ENCODE measurements around the gene ZNF579. TPM values are rescaled to one million over a fixed set of nuclear protein-coding genes. Genes with fewer than 3 reads are reported as not detected.

The ZNF579 gene
- total RNA-seq, 1 donor from 2014 or later = 12.7 TPM

DNA sequence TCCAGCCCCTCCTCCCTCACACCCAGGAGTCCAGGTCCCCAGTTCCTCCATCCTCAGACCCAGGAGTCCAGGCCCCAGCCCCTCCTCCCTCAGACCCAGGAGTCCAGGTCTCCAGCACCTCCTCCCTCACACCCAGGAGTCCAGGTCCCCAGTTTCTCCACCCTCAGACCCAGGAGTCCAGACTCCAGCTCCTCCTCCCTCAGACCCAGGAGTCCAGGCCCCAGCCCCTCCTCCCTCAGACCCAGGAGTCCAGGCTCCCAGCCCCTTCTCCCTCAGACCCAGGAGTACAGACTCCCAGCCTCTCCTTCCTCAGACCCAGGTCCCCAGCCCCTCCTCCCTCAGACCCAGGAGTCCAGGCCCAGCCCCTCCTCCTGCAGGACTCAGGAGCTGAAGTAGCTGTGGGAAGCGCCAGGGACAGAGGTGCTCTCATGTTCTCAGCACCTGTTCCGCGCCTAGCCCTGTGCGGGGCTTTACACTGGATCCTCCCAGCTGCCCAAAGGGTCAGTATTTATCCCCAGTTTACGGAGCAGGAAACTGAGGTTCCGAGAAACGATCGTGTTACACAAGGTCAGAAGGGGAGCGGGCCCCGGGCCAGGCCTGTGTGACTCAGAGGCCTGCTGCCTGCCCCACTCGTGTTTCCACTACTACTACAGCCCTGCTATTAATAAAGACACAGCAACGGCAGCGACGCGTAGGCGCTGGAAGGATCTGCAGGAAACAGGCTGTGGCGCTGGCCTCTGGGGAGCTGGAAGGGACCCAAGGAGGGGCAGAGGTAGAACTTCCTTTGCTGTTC, 33.6 kb downstream of the ZNF579 start:
- Histone ChIP-seq H3K36me3 (no peaks in the 10 kb centered on the region), H3K4me3 (no peak overlapping the region), H3K4me1 (peaks cover 17% of the 10 kb centered on the region), H3K27ac (peak overlapping the region; percentile 53), H3K9me3 (no peaks in the 10 kb centered on the region), H3K27me3 (ENCODE audit: low read depth) (peaks cover 7% of the 10 kb centered on the region)
- intact Hi-C loops (cut with DNase I) = no loop called here
- DNase-seq = peak; percentile 89
- ATAC-seq = peak; percentile 75 to 87
- TF ChIP-seq, protein P1, sequence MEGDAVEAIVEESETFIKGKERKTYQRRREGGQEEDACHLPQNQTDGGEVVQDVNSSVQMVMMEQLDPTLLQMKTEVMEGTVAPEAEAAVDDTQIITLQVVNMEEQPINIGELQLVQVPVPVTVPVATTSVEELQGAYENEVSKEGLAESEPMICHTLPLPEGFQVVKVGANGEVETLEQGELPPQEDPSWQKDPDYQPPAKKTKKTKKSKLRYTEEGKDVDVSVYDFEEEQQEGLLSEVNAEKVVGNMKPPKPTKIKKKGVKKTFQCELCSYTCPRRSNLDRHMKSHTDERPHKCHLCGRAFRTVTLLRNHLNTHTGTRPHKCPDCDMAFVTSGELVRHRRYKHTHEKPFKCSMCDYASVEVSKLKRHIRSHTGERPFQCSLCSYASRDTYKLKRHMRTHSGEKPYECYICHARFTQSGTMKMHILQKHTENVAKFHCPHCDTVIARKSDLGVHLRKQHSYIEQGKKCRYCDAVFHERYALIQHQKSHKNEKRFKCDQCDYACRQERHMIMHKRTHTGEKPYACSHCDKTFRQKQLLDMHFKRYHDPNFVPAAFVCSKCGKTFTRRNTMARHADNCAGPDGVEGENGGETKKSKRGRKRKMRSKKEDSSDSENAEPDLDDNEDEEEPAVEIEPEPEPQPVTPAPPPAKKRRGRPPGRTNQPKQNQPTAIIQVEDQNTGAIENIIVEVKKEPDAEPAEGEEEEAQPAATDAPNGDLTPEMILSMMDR (IDR thresholded peaks at IDR 0.05) = no peak

DNA sequence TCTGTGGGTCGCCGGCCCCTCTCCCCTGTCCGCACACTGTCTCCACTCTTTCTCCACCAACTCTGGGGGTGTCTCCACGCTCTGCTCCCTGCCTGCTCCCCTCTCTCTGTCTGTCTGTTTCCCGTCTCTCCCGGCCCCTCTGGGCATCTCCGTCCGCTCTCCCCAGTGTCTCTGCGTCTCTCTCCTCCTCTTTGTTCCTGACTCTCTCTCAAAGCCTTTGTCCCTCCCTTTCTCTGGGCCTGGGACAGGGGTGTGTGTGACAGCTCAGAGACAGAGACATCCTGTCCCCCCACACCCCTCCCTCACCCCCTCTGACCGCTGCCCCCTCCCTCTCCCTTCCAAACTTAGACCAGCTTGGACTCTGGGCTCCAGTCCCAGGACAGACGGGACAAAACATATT, 34.6 kb downstream of the ZNF579 start:
- Histone ChIP-seq H3K36me3 (no peaks in the 10 kb centered on the region), H3K4me3 (no peak overlapping the region), H3K4me1 (peaks cover 17% of the 10 kb centered on the region), H3K27me3 (ENCODE audit: low read depth) (peaks cover 4% of the 10 kb centered on the region), H3K9me3 (no peaks in the 10 kb centered on the region), H3K27ac (no peak overlapping the region)
- TF ChIP-seq, protein P1 (IDR thresholded peaks at IDR 0.05) = no peak
- intact Hi-C loops (cut with DNase I) = no loop called here
- DNase-seq = no peak
- peak in 1 of 2 donors; percentile 20 for ATAC-seq

DNA sequence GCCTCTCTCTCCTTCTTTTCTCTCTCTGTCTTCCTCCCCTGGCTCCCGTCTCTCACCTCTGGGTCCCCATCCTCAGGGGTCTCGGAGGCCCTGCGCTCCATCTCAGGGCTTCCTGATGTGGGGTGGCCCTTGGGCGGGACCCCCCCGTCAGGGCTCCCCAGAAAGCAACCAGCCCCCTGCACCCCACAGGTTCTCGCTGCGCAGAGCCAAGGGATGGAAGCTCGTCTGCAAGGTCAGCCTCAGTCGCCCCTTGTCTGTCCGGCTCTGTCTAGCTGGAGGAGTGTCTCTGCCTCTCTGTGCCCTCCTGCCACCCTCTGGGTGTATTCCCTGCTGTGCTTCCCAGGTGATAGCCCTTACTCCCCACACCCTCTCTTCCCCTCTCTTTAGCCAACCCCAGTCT, 35.2 kb downstream of the ZNF579 start, which contains the start of gene SBK3:
Gene SBK3, minus strand, starts transcription at position 101 of the 400 bp plus-strand sequence. Its CDS starts 0 bp downstream, at position 101.
- DNase-seq (no peak), ATAC-seq (no peak)
- intact Hi-C loops (cut with DNase I) = no loop called here

DNA sequence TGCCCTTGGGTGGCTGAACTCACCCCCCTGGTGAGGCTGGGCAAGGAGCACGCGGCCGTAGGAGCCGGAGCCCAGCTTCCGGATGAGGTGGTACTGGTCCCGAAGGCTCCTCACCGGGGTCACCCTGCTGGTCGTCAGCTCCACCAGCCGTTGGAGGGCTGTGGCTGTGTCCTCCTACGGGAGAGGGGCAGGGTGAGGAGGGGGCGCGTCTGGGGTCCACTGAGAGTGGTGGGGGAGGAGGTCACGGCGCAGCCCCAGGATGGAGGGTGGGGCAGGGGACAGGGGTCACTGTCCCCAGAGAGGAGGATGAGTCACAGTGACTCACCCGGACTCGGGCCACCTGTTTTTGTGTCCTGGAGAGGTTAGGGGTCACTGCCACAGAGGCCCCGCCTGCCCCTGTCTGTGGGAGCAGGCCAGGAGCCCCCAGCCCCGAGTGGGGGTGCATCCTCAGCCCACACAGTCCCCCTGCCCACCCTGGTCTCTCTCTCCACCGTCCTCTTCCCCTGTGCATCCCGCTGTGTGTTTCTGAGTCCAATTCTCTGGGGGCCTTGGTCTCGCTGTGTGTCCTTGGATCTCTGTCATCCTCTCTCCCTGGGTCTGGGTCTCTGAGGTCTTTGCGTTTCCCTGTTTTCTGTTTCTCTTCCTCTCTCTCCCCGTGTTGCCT, 35.7 kb downstream of the ZNF579 start:
- no peak for ATAC-seq
- Histone ChIP-seq H3K9me3 (no peaks in the 10 kb centered on the region), H3K4me1 (peaks cover 14% of the 10 kb centered on the region), H3K27ac (no peak overlapping the region), H3K4me3 (no peak overlapping the region), H3K27me3 (ENCODE audit: low read depth) (peaks cover 4% of the 10 kb centered on the region), H3K36me3 (no peaks in the 10 kb centered on the region)
- DNase-seq = no peak
- TF ChIP-seq, protein P1 (IDR thresholded peaks at IDR 0.05) = no peak
- intact Hi-C loops (cut with DNase I) = no loop called here

More for the DNA sequence above, 35.2 kb downstream of the ZNF579 start, which contains the start of gene SBK3:
- peaks cover 4% of the 10 kb centered on the region for H3K27me3 ChIP-seq (ENCODE audit: low read depth)
- TF ChIP-seq, protein P1 (IDR thresholded peaks at IDR 0.05) = no peak
- no peaks in the 10 kb centered on the region for H3K36me3 ChIP-seq
- H3K9me3 ChIP-seq = no peaks in the 10 kb centered on the region
- no peak within 1 kb of the TSS for H3K4me3 ChIP-seq
- no peak within 1 kb of the TSS for H3K27ac ChIP-seq
- H3K4me1 ChIP-seq = peaks cover 17% of the 10 kb centered on the region

DNA sequence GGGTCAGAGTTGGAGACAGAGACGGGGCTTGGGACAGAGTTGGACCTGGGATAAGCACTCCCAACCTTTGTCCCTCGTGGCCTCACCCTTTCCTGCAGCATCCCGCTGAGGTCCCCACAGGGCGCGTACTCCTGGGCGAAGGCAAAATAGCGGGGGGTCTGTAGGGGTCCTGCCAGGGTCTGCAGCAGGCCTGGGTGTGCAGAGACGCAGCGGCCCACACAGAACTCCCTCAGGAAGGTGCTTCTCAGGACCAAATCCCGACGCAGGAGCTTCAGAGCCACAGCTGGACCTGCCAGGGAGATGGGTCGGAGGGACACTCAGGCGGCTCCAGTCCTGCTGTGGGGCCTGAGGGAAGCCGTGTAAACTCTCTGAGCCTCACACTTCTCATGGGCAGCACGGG, 36.6 kb downstream of the ZNF579 start:
- H3K9me3 ChIP-seq = no peaks in the 10 kb centered on the region
- H3K4me3 ChIP-seq = no peak overlapping the region
- H3K27me3 ChIP-seq (ENCODE audit: low read depth) = no peaks in the 10 kb centered on the region
- intact Hi-C loops (cut with DNase I) = no loop called here
- TF ChIP-seq, protein P1 (IDR thresholded peaks at IDR 0.05) = no peak
- H3K27ac ChIP-seq = no peak overlapping the region
- H3K4me1 ChIP-seq = peaks cover 5% of the 10 kb centered on the region
- H3K36me3 ChIP-seq = no peaks in the 10 kb centered on the region
- DNase-seq (no peak), ATAC-seq (no peak)
